ENCODE results near the gene DNM3. TPM values are rescaled to one million over a fixed set of nuclear protein-coding genes. Genes with fewer than 3 reads are reported as not detected.

The DNM3 gene
- total RNA-seq, 1 donor from 2014 or later = 1.3 TPM

- intact Hi-C loops (cut with micrococcal nuclease) = no loop called here
These were observed 247.0 kb downstream of the DNM3 start for GRCh38 chr1:172088256-172088655.

GRCh38 chr1:172089768-172090510, 248.6 kb downstream of the DNM3 start:
- intact Hi-C loops (cut with micrococcal nuclease) = loop anchor here (1.0 to 2.0 kb wide), 4 partner anchors 179 to 355 kb away; partner anchors contain the start of gene PIGC

GRCh38 chr1:172090511-172090817, 249.2 kb downstream of the DNM3 start:
- intact Hi-C loops (cut with micrococcal nuclease) = loop anchor here (1.0 to 2.0 kb wide), 4 partner anchors 178 to 354 kb away; partner anchors contain the start of gene PIGC

- intact Hi-C loops (cut with micrococcal nuclease) = no loop called here
These were observed 254.5 kb downstream of the DNM3 start for GRCh38 chr1:172095846-172096245.

GRCh38 chr1:172105230-172105629, 263.9 kb downstream of the DNM3 start:
- intact Hi-C loops (cut with micrococcal nuclease) = no loop called here

GRCh38 chr1:172107316-172107975, 266.1 kb downstream of the DNM3 start:
- intact Hi-C loops (cut with micrococcal nuclease) = no loop called here

- intact Hi-C loops (cut with micrococcal nuclease) = no loop called here
These were observed 267.0 kb downstream of the DNM3 start for GRCh38 chr1:172108161-172108893.

- intact Hi-C loops (cut with micrococcal nuclease) = no loop called here
These were observed 268.1 kb downstream of the DNM3 start for GRCh38 chr1:172109359-172109758.

- intact Hi-C loops (cut with micrococcal nuclease) = no loop called here
These were observed 271.3 kb downstream of the DNM3 start for GRCh38 chr1:172112576-172112975.

GRCh38 chr1:172117800-172118199, 276.5 kb downstream of the DNM3 start:
- intact Hi-C loops (cut with micrococcal nuclease) = loop anchor here (1.0 kb wide), 1 partner anchor 64 kb away; no protein-coding TSS in a partner anchor

- intact Hi-C loops (cut with micrococcal nuclease) = loop anchor here (1.0 kb wide), 1 partner anchor 63 kb away; no protein-coding TSS in a partner anchor
These were observed 277.3 kb downstream of the DNM3 start for GRCh38 chr1:172118618-172119017.

GRCh38 chr1:172119184-172119583, 277.9 kb downstream of the DNM3 start:
- intact Hi-C loops (cut with micrococcal nuclease) = no loop called here

GRCh38 chr1:172120381-172120780, 279.1 kb downstream of the DNM3 start:
- intact Hi-C loops (cut with micrococcal nuclease) = no loop called here

- intact Hi-C loops (cut with micrococcal nuclease) = no loop called here
These were observed 279.9 kb downstream of the DNM3 start for GRCh38 chr1:172121081-172121717.

- intact Hi-C loops (cut with micrococcal nuclease) = no loop called here
These were observed 281.1 kb downstream of the DNM3 start for GRCh38 chr1:172122381-172122780.

GRCh38 chr1:172125250-172125649, 284.0 kb downstream of the DNM3 start:
- intact Hi-C loops (cut with micrococcal nuclease) = no loop called here

GRCh38 chr1:172125812-172126430, 284.6 kb downstream of the DNM3 start:
- intact Hi-C loops (cut with micrococcal nuclease) = no loop called here

GRCh38 chr1:172132836-172133235, 291.5 kb downstream of the DNM3 start:
- intact Hi-C loops (cut with micrococcal nuclease) = no loop called here

GRCh38 chr1:172134087-172134731, 292.9 kb downstream of the DNM3 start:
- intact Hi-C loops (cut with micrococcal nuclease) = no loop called here

GRCh38 chr1:172135076-172135672, 293.9 kb downstream of the DNM3 start:
- intact Hi-C loops (cut with micrococcal nuclease) = no loop called here

Measured in T-helper 2 cell treated with Interferon-gamma antibody and Interleukin-4, amounts not matched to agents 100 ng/mL and 5 ng/mL, for 36 hours (primary cell).